Right lobe of liver (tissue), 6 donors: ENCODE data around the gene DENND2C. TPM values are rescaled to one million over a fixed set of nuclear protein-coding genes. Genes with fewer than 3 reads are reported as not detected.

Experiments used
- ATAC-seq, 4 donors: fragments of 200-7000 bp; cut with Tn5 transposase; one replicate each; pipeline ENCODE4 v1.9.1; 2020; ENCODE audit warnings: mild to moderate bottlenecking in 4 of 4, moderate library complexity in 4 of 4
- DNase-seq, 3 donors: peaks; one replicate each; pipeline ENCODE4 v3.0.0-alpha.2; 2020
- H3K27ac ChIP-seq, 3 donors: fragments of 200-600 bp; one replicate each; pipeline ENCODE4 v1.8.0; 2022
- H3K27me3 ChIP-seq, 2 donors: fragments of 200-600 bp; one replicate each; pipeline ENCODE4 v1.8.0; 2022
- H3K36me3 ChIP-seq, 4 donors: fragments of 200-600 bp; sonication (generic) in 1 of 4; one replicate each; pipeline versions ENCODE4 v1.5.1 to v1.8.0; 2017 to 2022; ENCODE audit warnings: control low read depth in 1 of 4
- H3K4me1 ChIP-seq, 4 donors: fragments of 200-600 bp; sonication (generic) in 1 of 4; one replicate each; pipeline versions ENCODE4 v1.5.1 to v1.8.0; 2017 to 2022; ENCODE audit warnings: control low read depth in 1 of 4
- H3K4me3 ChIP-seq, 3 donors: fragments of 200-600 bp; one replicate each; pipeline ENCODE4 v1.8.0; 2022
- H3K9me3 ChIP-seq, 4 donors: fragments of 200-600 bp; sonication (generic) in 1 of 4; one replicate each; pipeline versions ENCODE4 v1.5.1 to v1.8.0; 2017 to 2022; ENCODE audit warnings: control low read depth in 1 of 4
- POLR2A ChIP-seq: fragments of 450-650 bp; IDR thresholded peaks from one replicate; pipeline ENCODE4 v1.6.1; 2017; ENCODE audit warnings: antibody characterized with exemption, mild to moderate bottlenecking
- WGBS: methylation state at CpG from one replicate; pipeline ENCODE4 v1.1.6; 2018; ENCODE audit warnings: low coverage, low lambda C conversion rate; ENCODE audit not compliant: insufficient coverage; ENCODE audit errors: missing lambda C conversion rate; 5-methylcytosine and 5-hydroxymethylcytosine counted together
- intact Hi-C, 2 donors: fragments of 100-400 bp; cut with DNase I; formaldehyde crosslinking; loops; one replicate each; pipeline versions ENCODE4 v1.11.2 to v1.14.1; 2022
- total RNA-seq, 6 experiments: library from RNA; depleted of rRNA in 2 of 6; stranded (reverse); fragments of >200 nt in 2 of 6; fragmentation: NEBNext Ultra II Directional in 3 of 6; extraction: Animal tissue kit (Norgen Biotek cat#: 25700) in 3 of 6; gene quantifications; one replicate each; pipeline versions ENCODE4 v1.1.0 to v1.2.4, GENCODE V29; 2016 to 2023
- TF ChIP-seq, protein P1 (sequence below), 4 donors: fragments of 200-600 bp in 3 of 4; fragments of 450-650 bp in 1 of 4; IDR thresholded peaks; one replicate each; pipeline versions ENCODE4 v1.5.1 to v1.8.0; 2016 to 2022; ENCODE audit warnings: antibody characterized with exemption in 4 of 4, mild to moderate bottlenecking in 2 of 4
- donor health status: DM: no; HTN: yes; CAD: no.
- donor health status: DM: no; HTN: no; CAD: no.
- donor health status: DM: no; HTN: no; CAD: no.
- donor health status: DM: no; HTN: yes; CAD: no.
- donor health status: DM: no; HTN: yes; CAD: no.

DENND2C gene
- total RNA-seq, 6 experiments from 2014 or later: 2.5 to 5.1 (median 4.4) TPM

DNA sequence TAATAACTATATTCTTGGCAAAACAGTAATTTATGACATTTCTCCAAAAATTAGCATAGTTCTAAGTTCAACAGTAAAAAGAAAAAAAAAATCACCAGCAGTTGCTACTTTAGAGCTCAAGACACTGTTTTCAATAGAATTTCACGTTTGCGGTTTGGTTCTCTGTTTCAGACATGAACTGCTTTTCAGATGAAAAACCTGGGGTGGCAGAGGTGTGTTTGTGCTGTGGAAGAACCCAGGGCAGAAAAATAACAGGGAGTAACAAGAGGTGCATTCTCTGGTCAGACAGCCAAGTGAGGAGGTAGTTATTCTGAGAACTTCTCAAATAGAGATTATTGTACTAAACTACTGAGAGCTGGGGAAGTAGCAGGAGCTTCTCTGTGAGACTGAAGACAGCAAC is 37.8 kb upstream of the DENND2C start:
- WGBS: 80% methylated on average over 2 of the region's 2 CpGs
- H3K9me3 ChIP-seq: no peaks in the 10 kb centered on the region
- ATAC-seq (no peak), DNase-seq (no peak)
- TF ChIP-seq, protein P1, sequence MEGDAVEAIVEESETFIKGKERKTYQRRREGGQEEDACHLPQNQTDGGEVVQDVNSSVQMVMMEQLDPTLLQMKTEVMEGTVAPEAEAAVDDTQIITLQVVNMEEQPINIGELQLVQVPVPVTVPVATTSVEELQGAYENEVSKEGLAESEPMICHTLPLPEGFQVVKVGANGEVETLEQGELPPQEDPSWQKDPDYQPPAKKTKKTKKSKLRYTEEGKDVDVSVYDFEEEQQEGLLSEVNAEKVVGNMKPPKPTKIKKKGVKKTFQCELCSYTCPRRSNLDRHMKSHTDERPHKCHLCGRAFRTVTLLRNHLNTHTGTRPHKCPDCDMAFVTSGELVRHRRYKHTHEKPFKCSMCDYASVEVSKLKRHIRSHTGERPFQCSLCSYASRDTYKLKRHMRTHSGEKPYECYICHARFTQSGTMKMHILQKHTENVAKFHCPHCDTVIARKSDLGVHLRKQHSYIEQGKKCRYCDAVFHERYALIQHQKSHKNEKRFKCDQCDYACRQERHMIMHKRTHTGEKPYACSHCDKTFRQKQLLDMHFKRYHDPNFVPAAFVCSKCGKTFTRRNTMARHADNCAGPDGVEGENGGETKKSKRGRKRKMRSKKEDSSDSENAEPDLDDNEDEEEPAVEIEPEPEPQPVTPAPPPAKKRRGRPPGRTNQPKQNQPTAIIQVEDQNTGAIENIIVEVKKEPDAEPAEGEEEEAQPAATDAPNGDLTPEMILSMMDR (IDR thresholded peaks at IDR 0.05): no peak
- H3K4me1 ChIP-seq: no peaks in the 10 kb centered on the region
- peaks cover 9 to 65% (median 19%) of the 10 kb centered on the region in 4 donors for H3K36me3 ChIP-seq
- no peaks in the 10 kb centered on the region for H3K27me3 ChIP-seq
- intact Hi-C loops: no loop called here
- H3K4me3 ChIP-seq: no peak overlapping the region
- no peak overlapping the region for H3K27ac ChIP-seq

DNA sequence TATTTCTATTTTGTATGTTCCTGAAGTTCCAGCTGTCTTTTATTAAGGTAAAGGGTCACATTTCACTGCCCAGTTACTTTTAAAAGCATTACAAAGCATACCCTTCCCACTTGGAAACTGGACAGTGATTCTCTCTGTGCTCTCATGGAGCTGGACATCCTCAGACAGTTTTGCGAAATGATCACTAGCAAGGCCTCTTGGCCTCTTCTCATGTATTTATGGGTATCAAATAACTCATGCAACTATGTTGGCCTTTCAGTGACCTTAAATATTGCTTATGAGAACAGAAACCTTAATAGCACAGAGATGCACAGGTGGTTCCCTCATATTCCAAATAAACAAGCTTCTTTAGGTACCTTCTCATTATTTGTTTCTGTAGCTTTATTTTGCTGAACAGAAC is 33.4 kb upstream of the DENND2C start:
- TF ChIP-seq, protein P1 (IDR thresholded peaks at IDR 0.05): no peak
- TF ChIP-seq POLR2A: no peak
- peaks cover under 1 to 29% (median 7%) of the 10 kb centered on the region in 4 donors for H3K36me3 ChIP-seq
- H3K4me3 ChIP-seq: no peak overlapping the region
- no peaks in the 10 kb centered on the region for H3K27me3 ChIP-seq
- H3K27ac ChIP-seq: no peak overlapping the region
- H3K9me3 ChIP-seq: no peaks in the 10 kb centered on the region
- 100% methylated on average over 1 of the region's 1 CpG for WGBS
- peaks cover 0 to 6% (median 0%) of the 10 kb centered on the region in 4 donors for H3K4me1 ChIP-seq
- no peak for ATAC-seq
- DNase-seq: no peak
- intact Hi-C loops: no loop called here

DNA sequence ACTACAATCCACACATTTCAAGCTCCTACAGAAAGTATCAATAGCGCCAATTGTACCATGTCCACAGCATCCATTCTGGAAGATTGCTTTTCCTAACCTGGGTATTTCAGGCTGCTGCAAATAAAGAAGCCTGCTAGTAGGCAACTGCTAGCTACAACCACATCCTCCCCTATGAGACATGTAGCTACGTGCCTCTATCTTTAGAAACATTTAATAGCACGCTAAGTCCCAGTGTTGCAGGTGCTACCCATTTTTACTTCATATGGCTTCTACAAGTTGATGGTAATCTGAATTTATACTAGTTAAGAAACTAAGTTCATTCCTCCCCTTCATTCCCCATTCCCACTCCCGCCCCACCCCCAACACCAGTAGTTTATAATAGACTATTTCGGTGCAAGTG is 32.9 kb upstream of the DENND2C start:
- ATAC-seq (no peak), DNase-seq (no peak)
- intact Hi-C loops: no loop called here
- peaks cover 0 to 24% (median 4%) of the 10 kb centered on the region in 4 donors for H3K36me3 ChIP-seq
- no peak for TF ChIP-seq POLR2A
- TF ChIP-seq, protein P1 (IDR thresholded peaks at IDR 0.05): no peak
- 90% methylated on average over 5 of the region's 5 CpGs for WGBS
- H3K27ac ChIP-seq: no peak overlapping the region
- no peak overlapping the region for H3K4me3 ChIP-seq
- no peaks in the 10 kb centered on the region for H3K27me3 ChIP-seq
- peaks cover 0 to 6% (median 0%) of the 10 kb centered on the region in 4 donors for H3K4me1 ChIP-seq
- no peaks in the 10 kb centered on the region for H3K9me3 ChIP-seq

DNA sequence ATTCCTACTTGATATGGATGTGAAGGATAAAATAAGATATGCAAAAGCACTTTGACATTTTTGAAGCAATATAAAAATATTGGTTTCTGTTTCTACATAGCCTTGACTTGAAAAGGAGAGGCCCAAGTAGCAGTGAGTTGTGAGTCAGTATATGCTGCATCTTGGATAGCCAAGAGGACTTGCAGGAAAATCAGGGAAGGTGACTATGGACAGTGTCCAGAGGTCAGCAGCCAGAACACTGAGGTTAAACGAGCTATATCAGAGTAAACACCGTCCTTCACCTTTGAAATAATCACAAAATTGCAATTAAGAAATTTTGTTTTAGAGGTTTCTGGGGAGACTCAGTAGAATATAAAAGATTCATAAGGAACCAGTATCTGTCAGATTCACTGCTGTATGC is 32.1 kb upstream of the DENND2C start:
- no peak for DNase-seq
- Histone ChIP-seq H3K4me3 (no peak overlapping the region), H3K27me3 (no peaks in the 10 kb centered on the region), H3K36me3 (peaks cover 0 to 16% (median 0%) of the 10 kb centered on the region in 4 donors), H3K27ac (no peak overlapping the region), H3K4me1 (peaks cover 0 to 13% (median 2%) of the 10 kb centered on the region in 4 donors), H3K9me3 (no peaks in the 10 kb centered on the region)
- TF ChIP-seq POLR2A: no peak
- TF ChIP-seq, protein P1 (IDR thresholded peaks at IDR 0.05): no peak
- intact Hi-C loops: no loop called here
- ATAC-seq: peak; percentile 24 to 44 (median 34)
- whole genome bisulfite sequencing: 13% methylated on average over 2 of the region's 2 CpGs
